Activated CD8-positive, alpha-beta memory T cell treated with anti-CD3 and anti-CD28 coated beads for 1 hour (primary cell): ENCODE results near the gene AMTN.
"Not testable (repeated sequence)": the region's sequence is repeated elsewhere in the genome, so short reads cannot be mapped to it uniquely, and the experiment has no call there.

Experiments
- DNase-seq, 2 donors: peaks; one replicate each; pipeline ENCODE4 v3.0.0-alpha.2; 2020; ENCODE audit warnings: low read depth in 1 of 2; ENCODE audit errors: extremely low read depth in 1 of 2

The AMTN gene, protein sequence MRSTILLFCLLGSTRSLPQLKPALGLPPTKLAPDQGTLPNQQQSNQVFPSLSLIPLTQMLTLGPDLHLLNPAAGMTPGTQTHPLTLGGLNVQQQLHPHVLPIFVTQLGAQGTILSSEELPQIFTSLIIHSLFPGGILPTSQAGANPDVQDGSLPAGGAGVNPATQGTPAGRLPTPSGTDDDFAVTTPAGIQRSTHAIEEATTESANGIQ

DNA sequence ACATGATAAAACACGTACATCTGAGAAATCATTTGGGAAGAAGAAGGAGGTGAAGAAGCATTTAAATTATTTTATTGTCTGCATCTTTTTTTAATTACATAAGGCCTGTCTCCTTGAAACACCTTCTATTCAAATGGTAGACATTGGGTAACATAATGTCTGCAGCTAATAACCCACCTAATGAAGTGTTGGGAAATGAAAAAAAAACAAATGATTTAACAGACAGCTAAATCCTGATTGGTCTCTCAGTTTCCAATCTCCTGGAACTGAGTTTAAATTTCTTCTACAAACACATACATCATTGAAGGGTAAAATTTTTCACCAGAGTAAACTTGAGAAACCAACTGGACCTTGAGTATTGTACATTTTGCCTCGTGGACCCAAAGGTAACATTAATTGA lies at the start of gene AMTN:
Gene AMTN, plus strand, starts transcription at position 301 of the 400 bp plus-strand sequence. CDS start 209 bp downstream, outside the sequence.
- DNase-seq, result no peak

DNA sequence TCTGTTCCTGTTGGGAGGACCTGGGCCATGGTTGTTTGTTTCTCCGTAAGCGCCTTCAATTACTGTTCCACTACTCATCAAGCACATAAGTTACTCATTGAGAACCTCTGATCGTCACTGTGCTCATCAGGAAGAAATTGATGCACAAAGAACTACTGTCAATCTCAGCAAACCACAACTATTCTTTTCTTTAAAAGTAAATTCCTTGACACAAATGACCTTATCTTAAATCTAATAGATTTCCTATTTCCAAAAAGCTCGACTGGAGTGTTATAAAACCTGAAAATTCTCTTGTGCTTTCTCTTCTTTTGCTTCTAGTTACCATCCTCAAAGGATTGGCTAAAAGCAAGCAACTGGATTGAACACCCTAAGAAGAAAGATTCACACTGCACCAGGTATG lies 46.5 kb upstream of the AMTN start, which contains the start of gene MUC7:
Gene MUC7, plus strand, starts transcription at position 301 of the 400 bp plus-strand sequence. CDS start 1,825 bp downstream, outside the sequence.
- no peak for DNase-seq

DNA sequence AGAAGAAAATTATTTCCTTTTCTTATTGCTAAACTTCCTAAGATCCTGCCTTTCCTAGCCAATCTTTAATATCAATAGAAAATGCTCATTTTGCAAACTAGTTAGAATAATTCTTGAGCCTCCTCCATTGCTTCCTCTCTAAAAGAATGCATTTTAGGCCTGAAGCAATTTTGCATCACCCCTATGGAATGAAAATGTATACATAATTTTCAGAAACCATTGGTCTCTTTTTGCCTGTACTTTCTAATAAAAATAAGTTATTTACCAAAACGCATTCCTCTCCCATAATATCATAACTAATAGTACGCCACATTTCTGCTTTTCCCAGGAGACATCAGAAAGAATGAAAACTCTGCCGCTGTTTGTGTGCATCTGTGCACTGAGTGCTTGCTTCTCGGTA lies 44.7 kb upstream of the AMTN start:
- DNase-seq, result no peak

DNA sequence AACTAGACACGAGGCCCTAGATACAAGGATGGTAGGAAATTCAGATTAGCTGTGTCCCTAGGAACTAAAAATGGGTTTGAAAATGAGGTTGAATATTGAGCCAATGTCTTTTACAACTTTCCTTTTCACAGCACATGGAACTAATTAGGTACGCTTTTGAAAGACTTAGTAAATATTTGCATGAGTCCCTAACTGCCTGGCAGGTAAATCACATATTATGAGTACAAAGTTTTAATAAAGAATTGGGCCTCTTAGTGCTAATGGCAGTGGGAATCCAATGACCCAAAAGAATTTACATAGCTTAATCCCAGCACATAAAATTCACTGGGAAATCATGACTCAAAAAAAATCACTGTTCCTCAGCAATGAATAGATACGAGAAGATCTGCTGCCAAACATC lies 29.6 kb upstream of the AMTN start:
- no peak for DNase-seq

DNA sequence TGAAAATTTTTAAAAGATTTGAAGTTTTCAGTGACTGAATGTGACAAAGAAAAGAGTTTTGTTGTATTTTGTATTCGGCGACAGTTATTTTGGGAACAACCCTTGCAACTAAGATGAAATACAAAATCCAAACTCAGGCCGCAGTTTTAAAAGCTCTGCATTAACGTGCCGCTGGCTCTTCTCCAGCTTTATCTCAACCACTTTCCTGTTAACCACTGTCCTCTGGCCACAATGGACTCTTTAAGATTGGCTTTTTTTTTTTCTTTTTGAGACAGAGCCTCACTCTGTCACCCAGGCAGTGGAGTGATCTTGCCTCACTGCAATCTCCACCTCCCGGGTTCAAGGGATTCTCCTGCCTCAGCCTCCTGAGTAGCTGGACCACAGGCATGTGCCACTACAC lies 22.1 kb upstream of the AMTN start:
- DNase-seq, result no peak

DNA sequence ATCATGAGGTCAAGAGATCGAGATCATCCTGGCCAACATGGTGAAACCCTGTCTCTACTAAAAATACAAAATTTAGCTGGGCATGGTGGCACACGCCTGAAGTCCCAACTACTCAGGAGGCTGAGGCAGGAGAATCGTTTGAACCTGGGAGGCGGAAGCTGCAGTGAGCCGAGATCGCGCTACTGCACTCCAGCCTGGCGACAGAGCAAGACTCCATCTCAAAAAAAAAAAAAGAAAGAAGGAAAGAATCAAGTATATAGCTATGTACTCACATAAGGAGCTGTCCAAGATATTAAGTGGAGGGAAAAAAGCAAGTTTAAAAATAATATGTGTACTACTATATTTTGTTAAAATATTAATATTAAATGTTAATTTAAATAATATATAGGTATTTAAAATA lies 16.5 kb upstream of the AMTN start:
- DNase-seq, result not testable (repeated sequence)

DNA sequence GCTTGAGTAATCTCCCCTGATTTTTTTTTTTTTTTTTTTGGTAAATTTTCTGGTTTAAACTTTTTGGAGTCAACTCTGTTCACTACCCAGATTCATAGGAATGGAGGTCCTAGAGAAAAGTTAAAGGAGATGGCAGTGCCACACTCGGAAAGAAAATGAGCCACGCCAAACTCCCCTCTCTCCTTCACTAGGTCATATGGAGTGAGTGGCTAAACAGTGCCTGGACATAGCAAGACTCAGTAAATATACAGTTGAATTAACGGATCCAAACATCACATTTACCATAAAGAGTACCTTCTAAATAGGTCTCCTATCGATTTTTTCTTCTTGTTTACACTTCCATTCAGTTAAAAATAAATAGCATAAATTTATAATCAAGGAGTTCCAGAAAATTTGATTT lies 13.6 kb upstream of the AMTN start:
- no peak for DNase-seq

DNA sequence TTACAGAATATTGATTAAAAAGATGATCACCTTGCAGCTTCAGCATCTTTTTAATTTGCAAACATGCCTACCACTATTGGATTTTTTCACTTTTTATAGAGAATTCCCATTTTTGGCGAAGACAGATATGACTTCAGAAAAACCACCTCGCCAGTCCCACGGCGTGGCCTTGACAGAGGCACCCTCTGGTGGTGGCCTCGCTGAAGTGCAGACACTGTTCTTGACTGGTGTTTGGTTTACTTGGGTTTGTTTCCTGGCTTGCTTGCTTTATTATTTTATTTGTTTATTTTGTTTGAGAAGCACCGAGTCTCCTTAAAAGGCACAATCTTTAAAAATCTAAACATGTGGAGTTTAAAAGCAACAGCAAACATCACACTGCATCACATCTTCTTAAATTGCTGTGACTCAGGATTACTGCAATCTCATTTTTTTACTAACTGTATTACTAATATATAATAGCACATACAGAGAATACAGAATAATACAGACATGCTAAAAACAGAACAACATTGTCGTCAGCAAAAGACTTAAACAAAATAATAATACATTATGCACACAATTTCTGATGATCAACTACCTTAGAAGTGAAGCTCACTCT lies 13.1 kb upstream of the AMTN start:
- peak in 1 of 2 donors; percentile 20 for DNase-seq

DNA sequence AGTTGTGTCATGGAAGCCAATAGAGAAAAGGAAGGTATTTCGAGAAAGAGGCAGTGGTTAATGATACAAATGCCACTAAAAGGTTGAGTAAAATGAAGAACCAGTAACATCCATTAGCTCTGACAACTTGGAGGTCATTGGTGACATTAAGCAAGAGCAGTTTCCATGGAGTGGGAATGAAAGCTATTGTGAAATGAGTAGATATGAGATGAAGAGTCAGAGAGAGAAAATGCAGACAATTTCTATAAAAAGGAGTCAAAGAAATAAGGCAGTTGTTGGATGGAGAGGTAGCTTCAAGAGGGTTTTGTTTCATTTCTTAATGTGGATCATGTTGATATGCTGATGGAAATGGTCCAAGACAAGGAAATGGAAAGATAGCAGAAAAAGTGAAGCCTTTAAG lies 9.6 kb upstream of the AMTN start:
- DNase-seq, result no peak

DNA sequence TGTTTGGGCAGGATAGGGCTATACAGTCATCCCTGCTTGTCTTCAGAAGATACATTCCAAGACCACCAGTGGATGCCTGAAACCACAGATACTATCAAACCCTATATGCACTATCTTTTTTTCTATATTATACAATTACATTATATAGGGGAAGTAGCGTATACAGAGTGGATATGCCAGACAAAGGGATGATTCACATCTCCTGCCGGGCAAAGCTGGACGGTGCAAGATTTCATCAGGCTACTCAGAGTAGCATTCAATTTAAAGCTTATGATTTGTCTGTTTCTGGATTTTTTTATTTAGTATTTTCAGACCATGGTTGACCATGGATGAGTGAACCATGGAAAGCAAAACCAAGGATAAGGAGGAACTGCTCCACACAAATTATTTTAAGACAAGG lies 7.0 kb upstream of the AMTN start:
- no peak for DNase-seq

DNA sequence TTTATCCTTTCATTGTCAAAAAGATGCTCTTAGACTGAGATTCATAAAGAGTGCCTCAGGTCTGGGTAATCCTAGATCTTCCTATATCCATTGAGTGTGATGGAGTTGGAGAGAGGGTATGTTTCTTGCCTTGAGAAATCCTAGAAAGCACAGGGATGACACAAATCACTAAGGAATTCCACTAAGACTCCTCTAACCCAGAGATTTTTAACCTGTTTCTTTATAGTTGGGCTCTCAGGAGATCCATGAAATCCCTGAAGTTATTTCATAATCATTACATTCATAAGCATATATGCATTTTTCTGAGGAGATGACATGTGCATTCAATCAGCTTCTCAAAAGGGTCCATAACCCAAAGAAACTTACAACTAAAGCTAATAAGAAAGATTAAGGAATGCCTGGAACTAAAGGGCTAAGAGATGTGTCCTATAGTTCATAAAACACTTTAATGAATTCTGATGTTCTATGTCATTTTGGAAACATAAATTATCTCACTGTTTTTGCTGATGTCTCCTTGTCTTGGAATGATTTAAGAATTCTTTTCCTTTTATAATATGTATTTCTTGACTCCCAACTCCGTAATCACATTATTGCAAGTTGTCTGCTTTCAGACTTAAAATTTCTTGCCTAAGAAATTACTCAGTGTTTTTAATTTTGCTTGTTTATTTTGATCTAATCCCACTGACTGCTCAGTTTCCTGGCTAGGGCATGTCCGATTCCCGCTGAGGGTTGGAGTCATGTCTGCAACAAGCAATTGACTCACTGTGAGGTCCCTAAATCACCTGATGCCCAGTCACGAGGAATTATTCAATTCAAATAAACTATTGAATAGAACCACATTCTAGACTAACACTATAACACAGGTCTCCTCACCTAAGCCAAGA lies 2.8 kb upstream of the AMTN start:
- no peak for DNase-seq

DNA sequence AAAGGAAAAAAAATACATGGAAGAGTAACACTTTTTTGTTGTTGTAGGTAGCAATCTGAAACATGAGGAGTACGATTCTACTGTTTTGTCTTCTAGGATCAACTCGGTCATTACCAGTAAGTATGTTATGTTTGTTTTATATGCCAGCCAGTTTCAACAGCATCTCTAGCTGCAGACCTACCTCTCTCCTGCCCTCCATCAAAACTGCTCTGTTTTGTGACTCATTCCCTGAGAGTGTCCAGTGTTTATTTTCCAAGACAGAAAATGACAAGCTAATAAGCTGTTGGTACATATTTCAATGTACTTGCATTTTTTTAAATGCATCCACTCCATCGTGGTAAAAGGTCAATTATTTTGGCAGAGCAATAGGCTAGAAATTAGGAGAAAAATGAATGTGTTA lies 347 bp downstream of the AMTN start:
- DNase-seq, result no peak

DNA sequence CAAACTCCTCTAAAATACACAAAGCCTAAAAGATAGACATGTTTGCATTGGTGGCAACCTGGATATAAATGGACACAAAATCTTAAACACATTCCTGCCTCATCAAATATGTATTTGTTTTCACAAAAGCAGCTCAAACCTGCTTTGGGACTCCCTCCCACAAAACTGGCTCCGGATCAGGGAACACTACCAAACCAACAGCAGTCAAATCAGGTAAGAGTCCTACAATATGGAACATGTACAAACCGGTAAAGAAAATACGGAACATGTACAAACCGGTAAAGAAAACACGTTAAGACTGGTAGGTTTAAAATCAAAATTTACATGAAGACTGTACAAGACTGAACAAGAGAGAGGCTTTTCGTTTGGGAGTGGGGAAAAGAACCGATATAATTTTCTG lies 4.3 kb downstream of the AMTN start:
- no peak for DNase-seq

DNA sequence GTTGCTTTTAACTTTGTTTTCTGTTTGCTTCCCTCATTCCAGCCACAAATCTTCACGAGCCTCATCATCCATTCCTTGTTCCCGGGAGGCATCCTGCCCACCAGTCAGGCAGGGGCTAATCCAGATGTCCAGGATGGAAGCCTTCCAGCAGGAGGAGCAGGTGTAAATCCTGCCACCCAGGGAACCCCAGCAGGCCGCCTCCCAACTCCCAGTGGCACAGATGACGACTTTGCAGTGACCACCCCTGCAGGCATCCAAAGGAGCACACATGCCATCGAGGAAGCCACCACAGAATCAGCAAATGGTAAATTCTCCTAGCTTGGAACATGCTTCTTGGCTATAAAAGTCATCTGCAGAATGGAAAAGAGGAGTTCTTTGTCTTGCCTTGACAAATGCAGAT lies 12.6 kb downstream of the AMTN start:
- DNase-seq, result no peak

DNA sequence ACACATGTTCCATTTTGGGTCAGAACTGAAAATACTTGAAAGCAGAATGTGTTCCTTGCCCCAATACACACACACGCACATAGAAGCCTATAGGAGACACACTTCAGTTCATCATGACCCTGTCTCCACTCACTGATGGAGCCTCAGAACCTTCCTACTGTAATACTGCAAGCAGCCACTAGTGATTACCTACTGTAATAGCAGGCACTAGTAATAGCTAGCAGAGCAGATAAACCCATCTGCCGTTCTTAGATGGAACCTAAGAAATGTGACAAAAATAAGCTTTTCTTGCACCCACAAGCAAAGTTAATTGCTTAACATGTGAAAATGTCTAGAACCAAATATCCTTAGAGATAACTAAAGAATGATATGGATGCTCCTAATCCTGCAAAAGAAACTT lies 13.6 kb downstream of the AMTN start:
- DNase-seq, result no peak

DNA sequence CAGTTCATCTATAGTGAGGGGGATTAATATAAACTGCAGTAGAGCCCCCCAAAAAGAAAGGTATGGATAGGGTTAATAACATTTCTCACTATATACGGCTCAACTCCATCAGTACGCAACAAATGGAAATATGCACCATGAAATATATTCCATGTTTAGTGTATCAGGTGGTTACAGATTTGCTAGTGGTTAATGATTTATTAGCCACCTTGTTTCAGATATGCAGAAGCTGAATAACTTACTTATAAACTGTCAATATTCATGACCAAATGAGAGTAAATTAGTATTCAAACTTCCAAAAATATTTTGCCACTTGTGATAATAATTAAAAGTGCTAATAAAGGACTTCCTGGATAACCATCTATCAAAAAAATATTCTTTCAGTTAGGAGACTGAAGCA lies 14.8 kb downstream of the AMTN start:
- no peak for DNase-seq

DNA sequence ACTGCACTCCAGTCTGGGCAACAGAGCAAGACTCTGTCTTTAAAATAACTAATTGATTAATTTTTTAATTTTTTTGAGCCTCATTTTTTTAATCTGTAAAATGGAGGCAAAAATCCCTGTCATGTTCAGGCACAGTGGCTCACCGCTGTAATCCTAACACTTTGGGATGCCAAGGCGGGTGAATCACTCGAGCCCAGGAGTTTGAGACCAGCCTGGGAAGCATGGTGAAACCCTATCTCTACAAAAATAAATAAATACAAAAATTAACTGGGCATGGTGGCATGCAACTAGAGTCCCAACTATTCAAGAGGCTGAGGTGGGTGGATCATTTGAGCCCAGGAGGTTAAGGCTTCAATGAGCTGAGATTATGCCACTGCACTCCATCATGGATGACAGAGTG lies 15.4 kb downstream of the AMTN start:
- DNase-seq, result no peak

DNA sequence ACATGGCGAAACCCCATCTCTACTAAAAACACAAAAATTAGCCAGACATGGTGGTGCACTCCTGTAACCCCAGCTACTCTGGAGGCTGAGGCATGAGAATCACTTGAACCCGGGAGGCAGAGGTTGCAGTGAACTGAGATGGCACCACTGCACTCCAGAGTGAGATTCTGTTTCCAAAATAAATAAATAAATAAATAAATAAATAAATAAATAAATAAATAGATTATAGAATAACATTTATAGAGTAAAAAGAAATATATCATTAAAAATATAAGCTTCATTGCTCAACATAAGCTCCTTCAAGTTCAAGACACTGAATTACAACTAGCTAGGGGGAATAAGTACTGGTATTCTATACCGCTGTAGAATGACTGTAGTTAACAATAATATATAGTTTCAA lies 16.5 kb downstream of the AMTN start:
- not testable (repeated sequence) for DNase-seq

DNA sequence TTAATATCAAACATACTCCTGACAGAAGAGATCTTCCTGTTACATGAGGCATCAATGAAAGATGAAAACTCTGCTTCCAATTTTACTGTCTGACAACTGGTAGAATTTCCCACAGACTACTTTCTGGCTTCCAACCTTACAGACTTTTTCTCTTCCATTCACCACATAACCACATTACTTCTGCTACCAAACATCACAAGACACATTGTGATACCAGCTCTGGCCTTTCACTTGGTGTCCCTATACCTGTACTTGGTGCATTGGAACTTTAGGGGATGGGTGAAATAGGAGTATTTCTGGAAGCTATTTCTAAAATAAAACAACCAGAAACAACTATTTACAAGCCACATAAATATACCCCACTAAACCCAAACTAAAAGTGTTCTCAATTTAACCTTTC lies 20.5 kb downstream of the AMTN start:
- DNase-seq, result no peak

DNA sequence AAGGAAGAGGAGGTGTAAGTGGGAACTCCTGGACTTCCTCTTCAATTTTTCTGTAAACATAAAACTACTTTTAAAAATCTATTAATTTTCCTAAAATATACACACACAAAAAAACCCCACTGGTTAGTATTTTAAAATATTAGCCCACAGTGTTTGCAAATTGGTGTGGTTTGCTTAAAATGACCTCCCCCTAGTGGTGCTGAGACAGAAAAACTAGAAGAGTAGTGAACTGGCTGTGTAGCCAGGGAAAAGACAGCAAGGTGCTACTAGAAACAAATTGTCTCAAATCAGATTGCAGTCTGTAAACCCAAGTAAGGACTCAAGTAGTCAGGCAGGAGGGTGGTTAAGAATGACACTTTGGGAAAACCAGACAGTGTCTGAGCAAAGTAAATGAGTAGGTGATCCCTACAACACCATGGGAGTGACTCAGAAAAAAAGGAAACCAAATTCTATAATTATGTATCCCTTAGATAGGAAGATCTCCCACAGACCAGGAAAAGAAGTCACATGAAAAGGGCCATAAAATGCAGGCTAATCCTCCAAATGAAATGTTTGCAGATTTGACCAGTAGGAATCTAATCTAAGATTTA lies 26.0 kb downstream of the AMTN start:
- DNase-seq, result no peak

DNA sequence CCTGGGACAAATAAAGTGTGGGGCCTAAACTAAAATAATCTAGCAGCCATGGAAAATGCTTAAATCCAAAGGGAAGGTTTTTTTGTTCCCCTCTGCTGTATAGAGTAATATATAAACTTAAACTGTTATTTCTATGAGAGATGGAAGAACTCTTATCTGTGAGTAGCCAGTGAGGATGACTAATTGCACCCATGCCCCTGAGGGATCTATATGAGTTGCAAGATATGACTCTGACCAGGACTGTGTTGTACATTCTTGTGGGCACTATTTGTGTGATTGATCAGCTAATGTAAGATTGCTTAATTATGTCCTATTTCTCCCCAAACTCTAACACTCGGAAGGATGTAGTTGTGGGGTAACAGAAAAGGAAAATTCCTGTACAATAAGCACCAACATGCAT lies 38.5 kb downstream of the AMTN start:
- DNase-seq, result no peak
